HG02588 (cell line): ENCODE results near the gene NRG3.

Experiments used
- ATAC-seq: cut with Tn5 transposase; IDR thresholded peaks from one replicate; pipeline ENCODE4 v1.9.1; 2021; ENCODE audit warnings: mild to moderate bottlenecking, moderate library complexity; ENCODE audit not compliant: unreplicated experiment

The NRG3 gene

DNA sequence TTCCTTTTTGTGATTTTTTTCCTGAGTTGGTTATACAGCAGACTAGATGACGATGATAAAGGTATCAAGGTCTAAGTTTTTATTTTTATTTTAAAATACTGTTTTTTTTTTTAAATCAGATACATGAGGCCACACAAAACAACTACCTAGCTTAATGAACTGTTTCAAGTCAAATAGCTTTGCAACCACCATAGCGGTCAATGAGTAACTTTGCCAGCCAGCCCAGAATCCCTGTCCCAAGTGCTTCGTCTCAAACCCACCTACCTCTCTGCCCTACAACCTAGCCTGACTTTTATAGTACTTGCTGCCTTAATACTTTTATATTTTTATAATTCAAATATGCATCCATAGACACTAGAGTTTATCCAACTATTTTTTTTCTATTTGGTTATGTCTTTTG, 676.5 kb downstream of the NRG3 start:
- no peak for ATAC-seq

DNA sequence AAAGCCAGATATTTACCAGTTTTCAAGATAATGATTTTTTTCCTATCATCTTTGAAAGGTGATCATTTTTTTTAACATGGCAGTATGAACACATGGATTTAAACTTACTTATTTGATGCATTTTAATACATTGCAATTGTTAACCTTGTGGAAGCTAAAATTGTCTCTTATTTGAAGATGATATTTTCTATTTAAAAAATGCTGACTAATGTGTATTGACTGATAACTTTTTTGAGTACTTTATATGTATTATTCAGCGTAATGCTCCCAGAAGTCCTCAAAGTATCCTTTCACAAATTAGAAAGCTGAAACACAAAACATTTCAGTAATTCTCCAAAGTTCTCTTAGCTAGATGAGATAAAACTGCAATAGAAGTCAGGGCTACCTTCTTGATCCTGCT, 677.3 kb downstream of the NRG3 start:
- no peak for ATAC-seq

DNA sequence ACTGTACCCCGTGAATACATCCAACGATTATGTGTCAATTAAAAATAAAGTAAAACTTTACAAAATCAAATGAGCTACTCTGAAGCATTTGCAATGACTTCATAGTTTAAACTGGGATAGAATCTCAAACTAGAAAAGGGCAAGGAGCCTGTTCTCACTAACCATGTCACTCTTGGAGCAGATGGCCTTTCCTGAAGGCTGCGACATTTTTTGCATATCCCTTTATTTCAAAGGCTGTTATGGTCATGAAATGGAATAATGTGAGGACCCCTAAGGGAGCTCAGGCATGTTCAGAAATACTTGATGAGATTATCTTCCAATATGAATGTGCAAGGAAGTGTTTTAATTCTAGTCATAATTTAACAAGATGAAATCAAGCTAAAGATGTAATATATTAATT, 679.4 kb downstream of the NRG3 start:
- no peak for ATAC-seq

DNA sequence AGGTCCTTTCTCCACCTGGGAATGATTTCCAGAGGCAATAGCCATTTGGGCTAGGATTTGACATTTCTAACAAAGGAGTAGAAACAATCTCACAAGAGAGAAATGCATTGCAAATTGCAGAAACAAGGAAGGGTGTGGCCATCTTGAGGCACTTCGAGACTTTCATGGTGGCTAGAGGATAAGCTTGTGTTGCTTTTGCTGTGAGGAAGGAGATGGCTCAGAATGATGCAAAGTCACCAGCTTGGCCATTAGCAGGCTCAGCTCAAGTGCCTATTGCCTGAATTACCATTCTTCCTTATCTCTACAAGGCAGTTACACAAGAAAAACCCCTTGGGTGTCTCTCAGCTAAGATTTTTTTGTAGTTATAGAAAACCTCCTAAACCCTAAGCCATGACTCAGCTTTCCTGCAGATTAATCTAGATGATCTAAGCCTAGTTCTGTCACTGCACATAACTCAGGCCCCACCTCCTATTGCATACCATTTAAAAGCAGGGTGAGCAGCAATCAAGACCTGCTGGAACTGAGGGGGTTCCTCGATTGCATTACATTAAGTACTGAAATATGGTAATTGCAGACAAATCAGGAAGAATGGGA, 683.1 kb downstream of the NRG3 start:
- no peak for ATAC-seq

DNA sequence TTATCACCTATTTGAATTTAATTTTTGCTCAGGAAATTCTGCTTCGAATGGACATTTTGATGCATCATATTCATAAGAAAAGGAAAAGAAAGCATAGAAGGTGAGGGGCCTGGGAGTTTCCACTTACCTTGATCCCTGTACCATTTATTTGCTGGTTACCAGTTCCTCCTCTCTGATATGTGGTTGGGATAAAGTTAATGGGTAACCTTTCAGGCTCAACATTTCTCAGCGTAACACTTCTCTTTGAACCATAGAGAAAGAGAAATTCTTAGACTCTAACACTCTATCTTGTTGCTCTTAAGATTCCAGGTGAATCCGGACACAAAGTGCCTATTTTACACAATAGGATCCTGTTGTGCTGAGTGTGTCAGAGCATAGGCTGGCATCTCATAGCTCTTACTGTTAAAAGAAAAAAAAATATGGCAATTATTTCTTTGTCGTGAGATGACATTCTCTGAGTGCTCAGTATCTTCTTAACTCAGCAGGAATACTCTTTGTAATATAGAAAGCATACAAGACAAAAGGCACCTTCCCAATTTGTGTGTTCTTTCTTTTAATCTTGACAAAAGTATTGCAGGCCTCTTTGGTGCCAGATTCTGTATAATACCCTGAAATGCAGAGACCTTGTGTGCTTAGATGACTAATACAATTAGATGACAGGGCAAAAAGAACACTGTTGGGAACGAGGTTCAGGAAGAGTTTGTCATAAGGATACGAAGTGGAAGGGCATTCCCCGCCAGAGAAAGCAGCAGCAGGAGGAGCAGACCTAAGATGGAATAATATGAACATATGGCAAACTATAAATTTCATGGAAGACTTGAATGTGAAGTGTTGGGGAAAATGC, 689.6 kb downstream of the NRG3 start:
- ATAC-seq = no peak

DNA sequence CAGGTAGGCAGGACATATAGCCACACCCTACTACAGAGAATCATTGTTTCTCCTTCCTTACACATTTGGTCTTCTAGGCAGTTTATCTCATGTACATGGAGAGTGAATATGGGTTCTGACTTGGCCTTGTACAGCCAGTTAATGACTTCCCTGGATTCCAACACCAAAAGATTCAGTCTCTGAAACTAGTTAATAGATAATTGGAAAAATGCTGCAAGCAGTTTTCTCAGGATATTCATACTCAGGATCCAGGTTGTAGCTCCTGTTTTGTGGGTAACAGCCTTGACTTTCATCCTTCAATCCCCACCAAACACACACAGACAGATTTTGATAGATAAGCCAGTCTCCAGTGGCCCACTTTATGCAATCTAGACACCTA, 690.2 kb downstream of the NRG3 start:
- ATAC-seq = no peak

DNA sequence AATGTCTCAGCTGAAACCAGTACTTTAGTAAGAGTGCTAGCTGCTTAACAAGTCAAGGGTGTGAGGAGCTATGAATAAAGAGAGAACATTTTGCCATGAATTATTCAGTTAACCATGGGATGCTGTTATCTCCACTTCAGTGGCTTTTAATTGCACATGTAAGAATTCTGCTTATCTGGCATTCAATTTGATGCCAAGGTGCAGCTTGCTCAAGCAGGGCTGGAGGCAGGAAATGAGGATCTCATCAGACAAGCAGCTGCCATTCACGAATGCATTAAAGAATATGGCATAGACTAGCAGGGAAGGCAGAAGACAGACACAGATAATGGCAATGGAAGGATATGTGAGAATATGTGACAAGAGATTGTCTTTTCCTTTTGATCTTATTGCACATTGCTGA, 697.8 kb downstream of the NRG3 start:
- ATAC-seq = no peak

DNA sequence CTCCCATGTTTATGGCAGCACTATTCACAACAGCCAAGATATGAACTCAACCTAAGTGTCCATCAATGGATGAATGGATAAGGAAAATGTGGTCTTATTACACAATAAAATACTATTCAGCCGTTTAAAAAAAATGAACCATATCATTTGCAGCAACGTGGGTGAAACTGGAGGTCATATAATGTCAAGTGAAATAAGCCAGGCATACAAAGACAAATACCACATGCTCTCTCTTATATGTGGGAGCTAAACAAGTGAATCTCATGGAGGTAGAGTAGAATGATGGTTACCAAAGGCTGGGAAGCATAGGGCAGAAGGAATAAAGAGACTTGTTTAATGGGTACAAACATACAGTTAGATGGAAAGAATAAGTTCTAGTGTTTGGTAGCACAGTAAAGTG, 699.1 kb downstream of the NRG3 start:
- ATAC-seq = no peak

DNA sequence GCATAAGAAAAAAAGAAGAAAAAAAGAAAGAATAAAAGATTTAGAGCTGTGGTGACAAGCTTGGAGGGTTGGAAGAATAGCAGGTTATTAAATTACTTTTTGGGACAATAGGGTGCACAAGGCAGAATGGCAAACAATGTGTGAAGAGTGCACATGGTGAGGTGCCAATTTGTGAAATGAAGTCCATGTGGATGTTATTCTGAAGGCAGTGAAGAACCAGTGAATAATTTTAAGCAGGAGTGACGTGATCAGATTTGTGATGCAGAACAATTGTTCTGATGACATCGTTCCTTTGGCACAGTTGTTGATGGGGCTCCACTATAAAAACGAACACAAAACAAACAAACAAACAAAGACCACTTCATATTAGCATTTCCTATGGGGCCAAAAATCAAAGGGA, 700.3 kb downstream of the NRG3 start:
- ATAC-seq = no peak

DNA sequence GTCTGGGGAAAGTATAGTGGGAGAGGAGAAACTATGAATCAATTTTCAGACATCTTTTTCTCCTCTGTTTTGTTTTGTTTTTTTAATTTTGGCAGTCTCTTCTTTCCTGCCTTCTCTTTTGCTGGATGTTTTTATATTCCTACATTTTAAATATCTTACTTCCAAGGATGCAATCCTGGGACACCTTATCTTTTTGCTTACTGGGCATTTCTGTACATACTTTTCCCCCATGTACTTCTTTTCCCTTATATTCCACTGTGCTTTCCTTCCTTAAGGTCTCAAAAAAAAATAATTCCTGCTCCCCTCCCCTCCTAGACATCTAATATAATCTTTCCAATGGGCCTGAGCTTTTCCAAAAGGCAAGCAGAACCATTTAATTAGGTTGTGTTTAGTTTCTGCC, 701.1 kb downstream of the NRG3 start:
- no peak for ATAC-seq

DNA sequence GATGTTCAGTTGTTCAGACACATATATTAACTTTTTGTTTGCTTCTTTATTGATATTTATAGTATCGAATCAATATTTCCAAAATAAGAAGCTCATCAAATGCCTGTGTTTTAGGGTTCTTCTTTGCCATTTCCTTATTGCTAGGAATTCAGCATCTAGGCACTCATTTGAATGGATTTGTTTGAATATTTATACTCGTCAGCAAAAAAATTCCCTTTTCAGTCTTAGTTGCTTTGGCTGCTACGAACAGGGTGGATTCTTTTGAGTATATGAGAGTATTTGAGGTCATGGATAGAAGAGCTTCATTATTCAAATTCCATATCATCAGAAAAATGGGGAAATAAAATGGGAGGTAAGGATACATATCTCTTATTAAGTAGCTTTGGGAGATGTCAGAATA, 706.9 kb downstream of the NRG3 start:
- no peak for ATAC-seq

DNA sequence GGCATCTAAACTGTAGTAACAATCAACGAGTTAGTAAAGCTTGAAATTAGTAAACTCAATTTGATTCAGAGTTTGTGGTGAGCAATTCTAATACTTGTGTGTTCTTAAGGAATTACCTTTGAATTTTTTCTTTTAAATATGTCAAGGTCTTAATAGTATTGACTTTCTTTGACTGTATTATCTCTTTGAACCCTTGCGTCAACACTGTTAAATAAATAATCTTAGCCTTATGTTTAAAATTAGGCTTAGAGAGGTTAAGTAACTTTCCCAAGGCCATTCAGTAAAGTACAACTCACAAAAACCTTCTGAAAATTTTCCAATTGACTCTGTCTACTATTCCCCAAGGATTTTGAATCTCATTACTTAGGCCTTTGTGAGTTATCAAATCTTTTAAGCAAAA, 716.4 kb downstream of the NRG3 start:
- ATAC-seq = no peak

DNA sequence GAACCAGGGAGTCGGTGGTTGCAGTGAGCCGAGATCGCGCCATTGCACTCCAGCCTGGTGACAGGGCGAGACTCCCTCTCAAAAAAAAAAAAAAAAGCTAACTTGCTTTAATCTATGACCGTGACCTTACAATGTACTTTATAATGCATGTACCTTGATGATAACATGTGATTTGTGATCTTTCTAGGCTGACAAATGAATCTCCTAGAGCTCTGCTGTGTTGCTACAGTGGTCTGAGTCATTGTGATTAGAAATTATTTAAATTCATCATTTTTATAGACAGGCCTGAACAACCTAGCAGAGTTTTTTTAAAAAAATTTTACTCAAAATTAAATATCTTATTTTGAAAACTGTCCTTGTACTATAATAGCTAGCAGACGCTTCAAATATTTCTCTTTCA, 722.8 kb downstream of the NRG3 start:
- no peak for ATAC-seq

DNA sequence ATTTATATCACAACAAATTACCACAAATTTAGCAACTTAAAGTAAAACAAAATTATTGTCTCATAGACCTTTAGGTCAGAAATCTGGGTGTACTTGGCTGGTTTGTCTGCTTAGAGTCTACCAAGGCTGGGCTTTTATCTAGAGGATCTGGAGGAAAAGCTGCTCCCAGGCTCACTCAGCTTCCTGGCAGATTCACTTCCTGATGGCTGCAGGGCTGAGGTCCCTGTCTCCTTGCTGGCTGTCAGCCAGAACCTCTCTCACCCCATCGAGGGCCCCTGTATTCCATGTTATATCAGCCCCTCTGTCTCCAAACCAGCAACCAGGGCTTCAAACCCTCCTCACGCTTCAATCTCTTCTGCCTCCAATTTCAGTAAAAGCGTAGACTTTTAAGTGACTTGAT, 734.9 kb downstream of the NRG3 start:
- no peak for ATAC-seq

DNA sequence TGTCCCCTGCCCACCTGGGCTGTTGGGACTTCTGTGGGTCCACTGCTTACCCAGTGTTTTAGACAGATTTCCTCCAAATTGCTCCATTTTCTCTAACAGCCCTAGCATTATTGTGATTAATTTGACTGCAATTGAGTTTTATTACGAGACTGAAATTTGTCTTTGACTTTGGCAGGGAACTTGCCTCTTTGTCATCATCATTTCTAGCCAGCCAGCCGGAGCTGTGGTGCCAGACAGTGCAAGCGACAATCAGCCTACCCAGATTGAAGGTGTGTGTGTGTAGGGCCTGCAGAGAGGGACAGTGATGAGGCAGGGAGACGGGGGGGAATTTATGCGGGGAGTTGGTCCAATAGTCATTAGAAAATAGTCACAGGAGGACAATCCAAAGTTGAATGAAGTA, 743.0 kb downstream of the NRG3 start:
- ATAC-seq = no peak

DNA sequence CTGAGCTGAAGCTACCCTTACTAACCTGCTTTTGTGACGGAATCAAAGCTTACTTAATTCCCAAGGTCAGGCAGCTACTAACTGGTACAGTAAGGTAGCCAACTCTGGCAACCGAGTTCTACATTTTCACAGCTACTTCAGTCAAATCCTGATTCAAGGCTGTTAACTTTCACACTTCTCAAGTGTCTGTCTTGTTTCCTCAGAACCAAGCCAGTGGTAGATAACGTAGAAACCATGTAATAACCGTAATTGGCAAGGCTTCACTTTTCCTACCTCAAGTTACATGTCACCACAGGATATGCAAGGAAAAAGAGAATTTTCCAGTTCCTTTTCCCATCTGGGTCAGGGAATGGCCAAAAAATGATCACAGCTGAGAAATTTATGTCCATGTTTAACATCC, 746.7 kb downstream of the NRG3 start:
- ATAC-seq = no peak

DNA sequence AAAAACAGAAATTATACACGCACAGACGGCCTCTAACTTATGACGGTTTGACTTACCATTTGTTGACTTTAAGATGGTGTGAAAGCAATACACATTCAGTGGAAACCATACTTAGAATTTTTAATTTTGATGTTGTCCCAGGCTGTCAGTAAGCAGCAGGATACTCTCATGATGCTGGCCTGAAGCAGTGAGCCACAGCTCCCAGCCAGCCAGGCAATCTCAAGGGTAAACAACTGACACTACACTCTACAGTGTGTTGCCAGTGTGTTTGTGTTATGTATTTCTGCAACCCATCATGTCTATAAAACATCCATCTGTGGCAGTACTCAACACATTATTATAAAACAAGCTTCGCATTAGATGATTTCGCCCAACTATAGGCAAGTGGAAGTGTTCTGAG, 747.5 kb downstream of the NRG3 start:
- ATAC-seq = no peak

DNA sequence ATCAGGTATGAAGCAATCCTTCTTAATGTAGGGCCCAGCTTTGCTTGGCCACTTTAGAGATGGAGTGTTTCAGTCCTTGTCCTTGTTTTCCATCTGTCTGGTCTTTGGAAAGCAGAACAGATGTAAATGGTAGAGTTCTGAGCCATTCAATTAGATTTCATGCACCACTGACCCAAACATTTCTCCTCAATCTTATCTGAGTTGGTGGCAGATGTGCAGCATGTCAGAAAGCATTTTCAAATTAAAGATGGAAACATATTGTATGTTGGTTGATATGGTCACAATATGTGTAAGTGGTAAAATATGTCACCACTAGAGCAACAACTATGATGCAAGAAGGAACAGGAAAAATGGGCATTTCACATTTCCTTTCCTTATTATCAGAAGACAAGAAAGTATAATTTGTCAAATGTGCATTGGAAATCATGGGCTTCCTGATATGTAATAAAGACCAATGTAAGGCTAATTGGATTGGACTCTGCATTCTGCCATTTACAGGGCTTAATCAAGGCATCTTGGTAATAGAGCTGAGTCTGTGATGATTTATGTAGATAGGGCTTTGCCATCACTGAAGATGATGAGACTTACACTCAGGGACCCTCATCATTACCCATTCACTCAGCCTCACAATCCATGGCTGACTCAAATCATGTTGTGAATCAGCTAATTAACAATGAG, 750.7 kb downstream of the NRG3 start:
- no peak for ATAC-seq

DNA sequence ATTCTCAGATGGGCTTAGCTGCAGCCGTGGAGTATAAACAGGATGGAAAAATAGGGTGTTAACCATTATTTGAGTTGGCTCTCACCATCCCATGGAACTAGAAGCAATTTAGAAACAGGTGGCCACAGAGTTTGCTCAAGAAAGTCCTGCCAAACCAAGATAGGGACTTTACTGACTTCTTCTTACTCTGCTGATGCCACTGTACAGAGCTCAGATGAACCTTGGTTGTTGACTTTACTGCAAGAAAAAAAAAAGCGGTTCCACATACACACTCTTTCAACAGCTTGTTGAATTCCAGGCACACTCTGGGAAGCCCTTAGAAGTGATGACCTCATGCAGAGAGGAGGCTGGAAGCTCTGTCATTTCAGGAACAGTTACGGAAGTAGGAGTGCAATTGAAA, 753.4 kb downstream of the NRG3 start:
- no peak for ATAC-seq

DNA sequence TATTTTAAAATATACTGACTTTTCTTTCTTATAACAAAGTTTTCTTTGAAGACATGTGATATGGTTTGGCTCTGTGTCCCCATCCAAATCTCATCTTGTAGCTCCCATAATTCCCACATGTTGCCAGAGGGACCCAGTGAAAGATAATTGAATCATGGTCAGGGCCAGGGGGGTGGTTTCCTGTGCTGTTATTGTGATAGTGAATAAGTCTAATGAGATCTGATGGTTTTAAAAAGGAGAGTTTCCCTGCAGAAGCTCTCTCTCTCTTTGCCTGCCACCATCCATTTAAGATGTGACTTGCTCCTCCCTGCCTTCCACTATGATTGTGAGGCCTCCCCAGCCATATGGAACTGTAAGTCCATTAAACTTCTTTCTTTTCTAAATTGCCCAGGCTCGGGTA, 768.1 kb downstream of the NRG3 start:
- no peak for ATAC-seq

DNA sequence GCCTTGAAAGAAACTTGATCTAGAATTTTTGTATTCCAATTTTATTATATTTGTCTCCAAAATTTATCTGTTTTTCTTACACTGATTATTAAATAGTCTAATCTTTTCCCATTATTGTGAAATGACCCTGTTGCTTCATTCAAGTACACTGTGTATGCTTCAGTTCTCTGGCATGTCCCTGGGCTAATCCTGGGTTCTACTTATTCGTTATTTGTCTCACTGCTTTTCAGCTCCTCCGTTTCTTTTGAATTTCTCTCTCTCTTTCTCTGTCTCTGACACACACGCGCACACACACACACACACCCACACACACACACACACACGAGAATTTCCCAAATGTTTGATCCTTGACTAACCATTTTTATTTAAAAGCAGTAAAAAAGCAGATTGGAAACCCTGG, 768.6 kb downstream of the NRG3 start:
- no peak for ATAC-seq

DNA sequence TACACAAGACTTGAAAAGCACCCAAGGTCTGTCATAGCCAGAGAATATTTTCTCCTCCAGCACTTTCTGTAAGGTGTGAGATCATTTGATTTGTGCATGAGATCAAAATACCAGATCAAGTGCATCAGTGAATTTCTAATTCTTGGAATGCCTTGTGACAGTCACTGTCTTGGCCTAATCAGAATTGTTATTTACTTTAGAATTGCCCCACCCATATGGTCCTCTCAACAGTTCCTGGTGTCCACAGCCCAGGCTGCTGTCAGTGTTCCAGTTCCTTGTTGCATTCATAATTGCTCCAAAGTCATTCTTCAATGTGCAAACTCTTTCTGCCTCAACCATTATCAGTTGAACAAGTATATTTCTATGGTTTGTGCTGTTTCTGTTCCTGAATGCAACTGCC, 770.2 kb downstream of the NRG3 start:
- ATAC-seq = no peak
